T-helper 22 cell (primary cell): ENCODE measurements around the gene PHACTR3.

Source experiments
- DNase-seq: peaks from one replicate; pipeline ENCODE4 v3.0.0-alpha.2; 2020; ENCODE audit warnings: low read depth

Gene PHACTR3

GRCh38 chr20:59752101-59752586 lies 147.8 kb downstream of the PHACTR3 start:
- DNase-seq, result no peak

- no peak for DNase-seq
Measured at GRCh38 chr20:59752704-59753460, 148.5 kb downstream of the PHACTR3 start.

- DNase-seq, result no peak
Measured at GRCh38 chr20:59753836-59754235, 149.5 kb downstream of the PHACTR3 start.

- DNase-seq, result no peak
Measured at GRCh38 chr20:59754551-59754950, 150.2 kb downstream of the PHACTR3 start.

GRCh38 chr20:59756241-59756640 lies 151.9 kb downstream of the PHACTR3 start:
- DNase-seq, result no peak

- DNase-seq, result no peak
Measured at GRCh38 chr20:59764037-59764436, 159.7 kb downstream of the PHACTR3 start.

- DNase-seq, result no peak
Measured at GRCh38 chr20:59765599-59766177, 161.3 kb downstream of the PHACTR3 start.

- DNase-seq, result no peak
Measured at GRCh38 chr20:59767656-59768055, 163.3 kb downstream of the PHACTR3 start.

- DNase-seq, result no peak
Measured at GRCh38 chr20:59770270-59770669, 165.9 kb downstream of the PHACTR3 start.

- DNase-seq, result no peak
Measured at GRCh38 chr20:59770851-59771250, 166.5 kb downstream of the PHACTR3 start.

GRCh38 chr20:59771506-59772372 lies 167.4 kb downstream of the PHACTR3 start:
- DNase-seq, result no peak

GRCh38 chr20:59772373-59772705 lies 168.0 kb downstream of the PHACTR3 start:
- DNase-seq, result no peak

- no peak for DNase-seq
Measured at GRCh38 chr20:59772931-59773913, 168.9 kb downstream of the PHACTR3 start.

- DNase-seq, result no peak
Measured at GRCh38 chr20:59774204-59774641, 169.9 kb downstream of the PHACTR3 start.

GRCh38 chr20:59774921-59775686 lies 170.8 kb downstream of the PHACTR3 start:
- DNase-seq, result no peak

- DNase-seq, result no peak
Measured at GRCh38 chr20:59775687-59776055, 171.3 kb downstream of the PHACTR3 start.

GRCh38 chr20:59776059-59776603 lies 171.8 kb downstream of the PHACTR3 start:
- DNase-seq, result no peak

GRCh38 chr20:59776626-59777330 lies 172.4 kb downstream of the PHACTR3 start:
- DNase-seq, result no peak

- no peak for DNase-seq
Measured at GRCh38 chr20:59777331-59777725, 173.0 kb downstream of the PHACTR3 start.
